MV-4-11 (cell line): ENCODE measurements around the gene ADGRL2.
"Not testable (repeated sequence)": the region's sequence is repeated elsewhere in the genome, so short reads cannot be mapped to it uniquely, and the experiment has no call there.

ENCODE experiments used
- DNase-seq: peaks from one replicate; lab custom pipeline; 2025; lab: John Stamatoyannopoulos, UW

ADGRL2 gene

DNA sequence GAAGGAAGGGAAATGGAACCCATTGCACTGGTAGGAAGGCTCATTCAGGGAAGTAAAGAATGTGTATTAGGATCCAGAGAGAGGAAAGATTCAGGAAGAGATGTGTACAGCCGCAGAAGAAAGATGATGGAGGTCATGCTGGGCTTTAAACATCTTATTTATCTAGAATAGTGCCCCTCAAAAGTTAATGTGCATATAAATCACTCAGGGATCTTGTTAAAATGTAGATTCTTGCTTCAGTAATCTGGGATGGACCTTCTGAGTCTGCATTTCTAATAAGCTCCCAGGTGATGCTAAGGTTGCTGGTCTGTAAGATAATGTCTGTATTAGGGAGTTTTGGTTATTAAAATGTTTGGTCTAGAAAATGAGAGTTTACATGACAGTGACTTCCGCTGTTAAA, 46.3 kb downstream of the ADGRL2 start:
- no peak for DNase-seq

- DNase-seq, result no peak
Measured at GRCh38 chr1:81848880-81849682, 48.3 kb downstream of the ADGRL2 start.

- no peak for DNase-seq
Measured at GRCh38 chr1:81850031-81850430, 49.3 kb downstream of the ADGRL2 start.

- no peak for DNase-seq
Measured at GRCh38 chr1:81850495-81850894, 49.8 kb downstream of the ADGRL2 start.

DNA sequence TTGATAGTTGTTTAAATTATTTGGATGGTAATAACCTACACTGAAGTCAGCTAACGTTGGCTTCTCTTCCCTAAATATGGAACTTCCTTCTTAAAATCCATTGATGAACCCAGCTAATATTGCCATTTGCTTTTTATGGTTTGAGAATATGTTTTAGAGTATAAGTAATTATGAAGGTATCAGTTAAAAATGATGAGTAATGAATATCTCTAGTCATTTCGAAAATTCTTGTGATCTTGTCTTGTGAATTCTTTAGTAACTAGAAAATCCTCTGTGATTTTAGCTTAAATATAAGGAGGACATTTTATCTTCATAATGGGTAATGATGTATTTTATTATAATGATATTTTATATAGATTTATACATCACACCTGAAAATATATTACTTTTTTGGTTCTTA, 50.5 kb downstream of the ADGRL2 start:
- no peak for DNase-seq

DNA sequence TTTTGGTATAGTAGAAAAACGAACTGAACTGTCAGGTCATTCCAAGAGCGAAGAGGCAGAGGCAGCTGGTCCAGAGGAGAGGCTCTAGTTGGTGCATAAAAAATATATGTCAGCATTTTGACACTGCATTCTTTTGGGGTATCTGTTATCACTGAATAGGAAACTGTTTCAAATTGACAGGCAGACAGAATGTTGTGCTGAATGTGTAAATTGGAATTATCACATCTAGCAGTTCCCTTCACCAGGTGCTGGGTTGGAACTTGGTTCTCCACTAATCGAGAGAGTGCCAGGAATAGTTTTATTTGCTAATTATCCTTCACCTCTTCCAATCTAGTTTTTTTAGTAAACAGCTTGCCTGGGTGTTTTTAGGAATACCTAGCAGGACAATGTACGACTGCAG, 52.2 kb downstream of the ADGRL2 start:
- DNase-seq, result no peak

DNA sequence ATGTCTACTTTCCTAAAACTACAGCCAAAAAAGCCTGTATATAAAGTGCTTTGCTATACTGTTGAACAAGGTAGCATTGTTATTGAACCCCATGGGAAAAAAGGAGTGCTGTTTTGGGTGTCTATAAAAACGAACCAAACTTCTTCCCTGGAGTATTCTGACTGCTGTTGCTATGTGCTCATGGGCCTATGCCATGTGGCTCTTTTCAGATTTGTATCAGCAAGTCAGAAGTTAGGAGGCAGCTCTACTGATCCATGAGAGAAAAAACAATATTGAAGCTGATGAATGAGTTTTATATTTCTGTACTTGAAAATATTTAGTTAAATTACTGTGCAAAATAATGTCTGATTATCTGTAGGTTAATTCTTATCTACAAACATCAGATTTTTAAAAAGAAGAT, 66.5 kb downstream of the ADGRL2 start:
- DNase-seq, result no peak

DNA sequence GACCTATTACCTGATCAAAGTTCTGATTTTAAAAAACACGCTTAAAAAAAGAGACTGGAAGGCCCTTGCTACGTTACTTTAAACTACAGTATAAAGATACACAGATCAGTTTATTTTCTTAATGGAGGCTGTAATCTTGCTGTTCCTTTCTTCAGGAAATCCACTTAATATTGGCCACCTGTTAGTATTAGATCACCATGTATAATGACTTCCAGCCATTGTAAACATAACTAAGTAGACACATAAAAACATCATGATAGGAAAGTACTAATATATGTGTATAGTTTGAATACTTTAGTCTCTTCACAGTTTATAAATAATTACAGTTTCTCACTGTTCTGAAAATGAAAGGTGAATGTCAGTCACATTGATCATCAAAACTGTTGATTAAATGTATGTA, 68.6 kb downstream of the ADGRL2 start:
- DNase-seq, result no peak

DNA sequence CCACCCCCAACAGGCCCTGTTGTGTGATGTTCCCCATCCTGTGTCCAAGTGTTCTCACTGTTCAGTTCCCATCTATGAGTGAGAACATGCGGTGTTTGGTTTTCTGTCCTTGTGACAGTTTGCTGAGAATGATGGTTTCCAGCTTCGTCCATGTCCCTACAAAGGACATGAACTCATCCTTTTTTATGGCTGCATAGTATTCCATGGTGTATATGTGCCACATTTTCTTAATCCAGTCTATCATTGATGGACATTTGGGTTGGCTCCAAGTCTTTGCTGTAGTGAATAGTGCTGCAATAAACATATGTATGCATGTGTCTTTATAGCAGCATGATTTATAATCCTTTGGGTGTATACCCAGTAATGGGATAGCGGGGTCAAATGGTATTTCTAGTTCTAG, 70.4 kb downstream of the ADGRL2 start:
- DNase-seq, result not testable (repeated sequence)

- no peak for DNase-seq
Measured at GRCh38 chr1:81873946-81874345, 73.2 kb downstream of the ADGRL2 start.

DNA sequence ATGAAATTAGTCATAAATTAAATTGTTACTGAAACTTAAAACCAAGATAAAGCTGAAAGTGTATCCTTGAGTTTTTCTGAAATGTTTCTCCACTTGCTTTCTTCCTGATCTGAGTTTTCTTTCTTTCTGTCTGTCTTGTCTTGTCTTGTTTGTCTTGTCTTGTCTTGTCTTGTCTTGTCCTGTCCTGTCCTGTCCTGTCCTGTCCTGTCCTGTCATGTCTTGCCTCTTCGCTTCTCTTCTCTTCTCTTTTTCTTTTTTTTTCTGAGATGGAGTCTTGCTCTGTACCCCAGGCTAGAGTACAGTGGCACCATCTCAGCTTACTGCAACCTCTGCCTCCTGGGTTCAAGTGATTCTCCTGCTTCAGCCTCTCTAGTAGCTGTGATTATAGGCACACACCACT, 73.7 kb downstream of the ADGRL2 start:
- no peak for DNase-seq

DNA sequence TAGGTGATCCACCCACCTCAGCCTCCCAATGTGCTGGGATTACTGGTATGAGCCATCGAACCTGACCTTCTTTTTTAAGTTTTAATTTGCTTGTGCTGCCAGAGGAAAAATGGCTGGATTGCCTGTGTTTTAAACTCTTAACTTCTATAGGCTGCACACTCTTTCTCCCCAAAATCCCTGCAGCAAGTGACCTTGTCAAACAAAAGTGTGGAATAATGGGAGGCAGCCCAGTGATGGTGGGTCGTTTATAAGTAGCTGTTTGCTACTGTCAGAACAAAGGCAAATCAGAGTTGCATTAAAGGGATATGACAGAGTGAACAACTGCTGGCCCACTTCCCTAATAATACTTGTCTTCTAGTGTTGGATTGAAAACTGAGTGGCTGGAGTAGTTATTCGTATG, 74.2 kb downstream of the ADGRL2 start:
- no peak for DNase-seq

DNA sequence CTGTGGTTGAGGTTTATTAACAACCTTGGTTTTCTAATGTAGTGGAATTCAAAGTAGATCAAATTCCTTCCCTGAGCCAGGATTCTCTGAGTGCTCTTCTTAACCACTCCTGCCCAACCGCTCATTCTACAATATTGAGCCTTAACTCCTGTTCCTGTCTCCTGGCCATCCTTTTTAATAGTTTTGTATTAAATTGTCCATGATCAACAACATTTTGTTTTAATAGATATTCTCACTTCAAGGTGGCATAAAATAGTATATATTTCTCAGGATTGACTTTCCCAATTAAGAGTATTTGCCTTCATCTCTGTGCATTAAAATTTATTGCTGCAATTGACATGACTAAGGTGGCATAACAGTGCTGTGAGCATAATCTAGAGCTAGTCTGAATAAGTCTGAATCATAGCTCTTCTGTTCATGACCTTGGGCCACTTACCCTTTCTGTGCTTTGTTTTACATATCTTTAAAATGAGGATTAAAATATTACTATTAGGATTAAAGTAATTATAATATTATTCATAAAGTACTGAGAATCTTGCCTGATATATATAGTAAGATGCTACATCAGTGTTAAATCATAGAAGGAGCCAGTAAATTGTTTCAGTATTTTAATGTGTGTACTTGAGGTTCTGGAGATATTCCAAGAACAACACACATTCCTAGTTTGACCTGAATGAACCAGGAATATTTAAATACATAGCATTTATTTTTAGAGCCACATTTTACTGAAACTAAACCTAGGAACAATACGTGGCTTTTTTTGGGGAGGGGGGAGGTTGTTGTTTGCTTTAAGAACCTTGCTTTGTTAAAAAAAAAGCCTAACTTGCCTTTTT, 76.4 kb downstream of the ADGRL2 start:
- no peak for DNase-seq

- DNase-seq, result no peak
Measured at GRCh38 chr1:81877940-81878339, 77.2 kb downstream of the ADGRL2 start.

- no peak for DNase-seq
Measured at GRCh38 chr1:81878538-81878937, 77.8 kb downstream of the ADGRL2 start.

DNA sequence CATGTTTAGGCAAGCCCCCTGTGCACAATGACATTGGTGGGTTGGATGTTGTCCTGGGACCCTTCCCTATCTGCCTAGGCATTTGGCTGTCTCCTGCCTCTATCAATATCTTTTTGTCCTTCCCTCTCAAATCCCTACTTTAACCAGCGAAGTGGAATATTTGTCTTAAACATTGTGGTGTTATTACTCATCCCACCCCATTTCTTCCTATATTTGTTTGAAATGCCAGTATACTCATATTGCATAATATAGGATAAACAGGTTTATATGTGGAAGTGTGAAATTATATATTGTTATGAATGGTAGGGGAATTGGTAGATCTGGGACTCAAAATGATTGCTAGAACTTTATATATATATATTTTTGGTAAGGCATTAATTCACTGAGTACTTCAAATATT, 80.0 kb downstream of the ADGRL2 start:
- DNase-seq, result no peak

- no peak for DNase-seq
Measured at GRCh38 chr1:81885291-81885690, 84.6 kb downstream of the ADGRL2 start.

GRCh38 chr1:81886292-81886691, 85.6 kb downstream of the ADGRL2 start:
- DNase-seq, result not testable (repeated sequence)

GRCh38 chr1:81887421-81888144, 86.8 kb downstream of the ADGRL2 start:
- no peak for DNase-seq

DNA sequence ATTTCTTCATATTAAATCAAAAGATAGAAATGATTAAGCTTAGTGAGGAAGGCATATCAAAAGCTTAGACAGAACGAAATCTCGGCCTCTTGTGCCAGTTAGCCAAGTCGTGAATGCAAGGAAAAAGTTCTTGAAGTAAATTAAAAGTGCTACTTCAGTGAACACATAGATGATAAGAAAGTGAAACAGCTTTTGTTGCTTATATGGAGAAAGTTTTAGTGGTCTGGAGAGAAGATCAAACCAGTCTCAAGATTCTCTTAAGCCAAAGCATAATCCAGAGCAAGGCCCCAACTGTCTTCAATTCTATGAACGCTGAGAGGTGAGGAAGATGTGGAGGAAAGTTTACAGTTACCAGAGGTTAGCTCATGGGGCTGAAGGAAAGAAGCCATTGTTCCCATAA, 88.4 kb downstream of the ADGRL2 start:
- DNase-seq, result no peak

DNA sequence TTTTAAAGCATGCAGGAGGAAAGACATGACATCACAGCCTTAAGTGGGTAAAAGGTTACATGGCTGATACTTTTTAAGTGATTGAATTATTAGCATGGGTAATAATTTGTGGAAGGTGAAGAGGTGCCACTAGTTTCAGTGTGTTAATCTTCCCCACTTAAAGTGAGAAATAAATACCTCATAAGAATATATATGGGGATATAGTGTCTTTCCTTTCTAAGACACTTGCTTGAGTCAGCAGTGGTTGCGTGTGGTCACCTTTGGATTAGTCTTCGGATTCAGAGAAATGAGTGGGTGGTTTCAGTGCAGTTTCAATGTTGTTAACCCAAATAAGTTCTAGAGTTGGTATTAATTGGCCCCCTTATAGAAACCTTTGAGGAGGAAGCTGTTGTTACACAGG, 94.1 kb downstream of the ADGRL2 start:
- peak; percentile 1 for DNase-seq

DNA sequence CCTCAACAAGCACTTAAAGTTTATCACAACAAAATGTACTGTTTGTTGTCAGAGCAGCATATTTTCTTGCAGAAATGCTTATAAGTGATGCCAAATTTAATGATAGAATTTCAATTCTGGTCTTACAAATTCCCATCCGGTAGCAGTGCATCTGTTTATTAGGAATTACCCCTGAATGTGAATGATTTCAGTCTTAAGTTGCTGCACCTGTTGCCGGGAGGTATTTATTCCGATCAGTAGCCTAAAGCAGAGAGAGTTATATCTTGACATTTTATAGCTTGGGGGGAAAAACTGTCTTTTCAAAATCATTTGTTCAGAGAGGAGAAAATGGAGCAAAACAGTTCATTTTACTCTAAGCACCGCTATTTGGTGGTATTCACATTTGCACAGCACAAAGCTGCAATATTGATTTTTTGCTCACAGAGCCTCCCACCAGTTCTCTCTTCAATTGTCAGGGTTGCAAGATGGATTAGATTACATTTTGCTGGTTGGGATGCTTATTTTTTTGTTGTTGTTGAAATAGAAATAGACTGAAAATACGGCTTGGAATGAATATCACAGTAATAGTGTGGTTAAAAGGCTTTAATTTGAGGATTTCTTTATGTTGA, 98.6 kb downstream of the ADGRL2 start:
- DNase-seq, result no peak
